Inflammatory macrophage treated with lipopolysaccharide for 4 hours (primary cell): ENCODE results near the gene HSP90AA1.

Experiments
- DNase-seq: peaks from one replicate; pipeline ENCODE4 v3.0.0-alpha.2; 2020

The HSP90AA1 gene

GRCh38 chr14:102035914-102036313 is 50.9 kb downstream of the HSP90AA1 start:
- no peak for DNase-seq

DNA sequence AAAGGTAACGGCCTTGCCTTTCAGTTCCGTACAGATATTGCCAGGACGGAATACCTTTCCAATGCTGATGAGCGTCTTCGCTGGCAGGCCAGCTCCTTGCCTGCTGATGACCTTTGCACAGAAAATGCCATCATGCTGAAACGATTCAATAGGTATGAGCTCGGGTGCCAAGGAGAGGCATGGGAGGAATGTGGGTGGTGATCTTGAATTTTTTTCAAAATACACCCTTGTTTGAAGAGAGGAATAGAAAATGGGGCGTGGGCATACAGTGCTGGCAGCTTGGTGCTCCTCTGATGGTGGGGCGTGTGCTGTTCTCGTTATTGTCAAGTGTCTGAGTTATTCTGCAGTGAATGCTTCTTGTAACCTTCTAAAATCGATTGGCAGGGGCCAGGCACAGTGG is 52.5 kb downstream of the HSP90AA1 start:
- DNase-seq, result no peak

GRCh38 chr14:102033241-102033640 is 53.6 kb downstream of the HSP90AA1 start:
- no peak for DNase-seq
